CD4-positive, CD25-positive, alpha-beta regulatory T cell (primary cell): ENCODE measurements around the gene VSNL1. TPM values are rescaled to one million over a fixed set of nuclear protein-coding genes. Genes with fewer than 3 reads are reported as not detected.
A peak's percentile ranks its signal among the peaks of the same experiment; 100 is the strongest.

Source experiments
- ATAC-seq, 2 donors: fragments of 150-1000 bp; cut with Tn5 transposase; one replicate each; pipeline ENCODE4 v1.10.0; 2021; ENCODE audit warnings: low read depth in 2 of 2, moderate number of reproducible peaks in 2 of 2, moderate library complexity in 1 of 2
- DNase-seq, 3 donors: peaks; one replicate each; pipeline versions ENCODE4 v3.0.0 to v3.0.0-alpha.2; 2012 to 2022; ENCODE audit warnings: mixed read lengths in 1 of 3
- H3K27ac ChIP-seq: one replicate; pipeline ENCODE4 v1.7.0; 2013; ENCODE audit warnings: mild to moderate bottlenecking, low read length; ENCODE audit not compliant: insufficient read depth, poor library complexity, severe bottlenecking
- H3K27me3 ChIP-seq: one replicate; pipeline ENCODE4 v1.7.0; 2013; ENCODE audit warnings: low read length; ENCODE audit not compliant: control insufficient read depth, insufficient read depth
- H3K36me3 ChIP-seq: one replicate; pipeline ENCODE4 v1.7.0; 2013; ENCODE audit warnings: mild to moderate bottlenecking, low read length, moderate library complexity; ENCODE audit not compliant: control insufficient read depth, insufficient read depth
- H3K4me1 ChIP-seq: 2 replicates; pipeline ENCODE4 v1.7.0; 2013; ENCODE audit warnings: mild to moderate bottlenecking, low read length; ENCODE audit not compliant: insufficient read depth, control insufficient read depth, poor library complexity, severe bottlenecking
- H3K4me3 ChIP-seq: one replicate; pipeline ENCODE4 v1.7.0; 2013; ENCODE audit warnings: low read depth, mild to moderate bottlenecking, low read length, moderate library complexity
- H3K9me3 ChIP-seq, 2 experiments: 1 replicate in 1 of 2; 2 replicates in 1 of 2; pipeline ENCODE4 v1.7.0; 2013; ENCODE audit warnings: low read length in 2 of 2, mild to moderate bottlenecking in 1 of 2, moderate library complexity in 1 of 2; ENCODE audit not compliant: control insufficient read depth in 2 of 2
- H3K27ac Mint-ChIP-seq, 3 donors: one replicate each; pipeline ENCODE4 v1.8.0; 2020 to 2022; ENCODE audit warnings: mild to moderate bottlenecking in 3 of 3, mixed read lengths in 3 of 3, moderate library complexity in 2 of 3
- H3K27me3 Mint-ChIP-seq: one replicate; pipeline ENCODE4 v1.8.0; 2022; ENCODE audit warnings: mild to moderate bottlenecking, mixed read lengths
- H3K36me3 Mint-ChIP-seq: one replicate; pipeline ENCODE4 v1.8.0; 2020; ENCODE audit warnings: mixed read lengths
- H3K4me1 Mint-ChIP-seq, 4 donors: one replicate each; pipeline ENCODE4 v1.8.0; 2020 to 2022; ENCODE audit warnings: mixed read lengths in 4 of 4, mild to moderate bottlenecking in 1 of 4
- H3K4me3 Mint-ChIP-seq, 4 donors: one replicate each; pipeline ENCODE4 v1.8.0; 2020 to 2022; ENCODE audit warnings: mild to moderate bottlenecking in 4 of 4, mixed read lengths in 4 of 4, moderate library complexity in 3 of 4
- H3K9me3 Mint-ChIP-seq, 7 donors: one replicate each; pipeline ENCODE4 v1.8.0; 2020 to 2022; ENCODE audit warnings: mixed read lengths in 7 of 7, mild to moderate bottlenecking in 3 of 7, moderate library complexity in 2 of 7
- polyA plus RNA-seq, 4 donors: library from polyadenylated mRNA; unstranded; fragments of 300-500 nt; fragmentation: Illumina TruSeq; gene quantifications; one replicate each; pipeline ENCODE4 v1.2.3, GENCODE V29; 2021
- total RNA-seq: library from RNA; stranded (reverse); gene quantifications from one replicate; pipeline ENCODE4 v1.2.3, GENCODE V29; 2022

Gene VSNL1
- total and polyA plus RNA-seq, 5 donors from 2014 or later, result not detected

DNA sequence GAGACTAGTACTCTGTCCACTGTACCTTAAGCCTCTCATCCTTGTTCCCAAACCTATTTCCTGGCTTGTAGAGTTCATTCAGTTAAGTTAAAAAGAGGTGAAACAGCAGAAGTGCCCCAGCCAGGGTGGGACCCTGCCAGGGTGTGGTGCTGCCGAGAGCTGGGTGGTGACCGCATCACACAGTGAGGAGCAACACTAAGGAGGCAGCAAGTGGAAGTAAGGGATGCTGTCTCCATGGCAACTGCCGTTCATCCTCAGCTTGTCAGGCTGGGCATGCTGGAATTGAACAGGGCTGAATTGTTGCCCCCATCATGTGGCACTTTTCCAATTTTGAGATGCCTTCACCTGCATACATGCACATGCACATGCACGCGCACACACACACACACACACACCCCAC, 77.0 kb downstream of the VSNL1 start:
- Histone ChIP-seq H3K27me3 (no peaks in the 10 kb centered on the region), H3K9me3 (no peaks in the 10 kb centered on the region), H3K4me3 (no peak overlapping the region), H3K4me1 (no peaks in the 10 kb centered on the region), H3K36me3 (no peaks in the 10 kb centered on the region), H3K27ac (no peak overlapping the region)
- Mint-ChIP-seq H3K27me3 (no peaks in the 10 kb centered on the region), H3K4me1 (no peaks in the 10 kb centered on the region), H3K9me3 (peaks cover 0 to 2% (median 0%) of the 10 kb centered on the region in 7 donors), H3K36me3 (no peaks in the 10 kb centered on the region), H3K4me3 (no peak overlapping the region), H3K27ac (no peak overlapping the region)
- DNase-seq, result no peak
- no peak for ATAC-seq

DNA sequence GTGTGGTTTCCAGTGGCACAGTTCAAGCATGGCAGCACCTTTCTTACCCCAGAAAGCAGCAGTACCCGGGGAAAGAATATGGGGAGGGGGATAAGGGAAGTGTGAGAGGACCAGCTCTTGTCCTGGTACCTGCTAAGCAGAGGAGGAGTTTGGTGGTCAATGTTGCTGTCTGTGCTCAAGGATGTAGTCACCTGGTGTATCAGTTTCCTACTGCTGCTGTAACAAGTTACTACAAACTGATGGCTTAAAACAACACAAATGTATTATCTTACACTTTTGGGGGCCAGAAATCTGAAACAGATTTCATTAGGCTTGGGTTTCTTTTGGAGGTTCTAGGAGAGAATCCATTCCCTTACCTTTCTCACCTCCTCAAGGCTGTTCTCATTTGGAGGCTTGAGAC, 77.5 kb downstream of the VSNL1 start:
- Histone ChIP-seq H3K27ac (no peak overlapping the region), H3K27me3 (no peaks in the 10 kb centered on the region), H3K4me1 (no peaks in the 10 kb centered on the region), H3K9me3 (no peaks in the 10 kb centered on the region), H3K4me3 (no peak overlapping the region), H3K36me3 (no peaks in the 10 kb centered on the region)
- ATAC-seq, result no peak
- Mint-ChIP-seq H3K27me3 (no peaks in the 10 kb centered on the region), H3K36me3 (no peaks in the 10 kb centered on the region), H3K4me3 (no peak overlapping the region), H3K9me3 (peaks cover 0 to 3% (median 0%) of the 10 kb centered on the region in 7 donors), H3K4me1 (no peaks in the 10 kb centered on the region), H3K27ac (no peak overlapping the region)
- no peak for DNase-seq

DNA sequence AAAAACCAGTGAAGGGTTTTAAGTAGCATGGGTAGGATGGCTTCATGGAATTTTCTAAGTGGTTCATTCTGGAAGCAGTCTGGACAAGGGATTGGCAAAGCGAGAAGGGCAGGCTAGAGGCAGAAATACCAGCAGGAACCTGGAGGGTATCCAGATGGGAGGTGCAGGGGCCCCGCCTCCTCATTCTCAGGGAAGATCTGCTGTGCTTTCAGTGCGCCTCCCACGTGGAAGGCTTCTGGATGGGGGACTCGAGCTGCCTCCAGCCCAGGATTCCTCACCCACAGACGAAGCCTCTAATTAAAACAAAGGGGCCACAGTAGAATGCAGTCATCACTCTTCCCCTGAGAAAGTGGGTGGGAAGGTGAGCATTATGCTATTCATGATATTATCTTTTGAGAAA, 79.8 kb downstream of the VSNL1 start:
- Mint-ChIP-seq H3K9me3 (peaks cover 0 to 3% (median 0%) of the 10 kb centered on the region in 7 donors), H3K4me1 (no peaks in the 10 kb centered on the region), H3K27me3 (no peaks in the 10 kb centered on the region), H3K4me3 (no peak overlapping the region), H3K27ac (no peak overlapping the region), H3K36me3 (no peaks in the 10 kb centered on the region)
- Histone ChIP-seq H3K4me1 (no peaks in the 10 kb centered on the region), H3K36me3 (no peaks in the 10 kb centered on the region), H3K9me3 (no peaks in the 10 kb centered on the region), H3K4me3 (no peak overlapping the region), H3K27me3 (no peaks in the 10 kb centered on the region), H3K27ac (no peak overlapping the region)
- no peak for ATAC-seq
- no peak for DNase-seq

DNA sequence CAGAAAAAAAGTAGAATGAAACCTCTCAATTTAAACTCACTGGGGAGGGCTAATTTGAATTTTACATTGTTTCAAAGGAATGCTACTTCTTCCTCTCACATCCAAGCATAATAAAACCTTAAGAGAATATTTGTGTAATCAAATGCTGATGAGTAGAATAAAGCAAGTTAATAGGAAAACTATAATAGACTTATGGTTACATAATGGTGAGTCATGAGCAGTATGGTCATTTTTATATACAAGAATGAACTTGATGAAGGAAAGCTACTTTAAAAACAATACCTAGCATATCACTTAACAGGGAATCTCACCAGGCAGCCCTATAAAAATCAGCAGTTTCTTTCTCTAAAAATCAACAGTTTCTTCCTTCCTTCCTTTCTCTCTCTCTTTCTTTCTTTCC, 80.3 kb downstream of the VSNL1 start:
- Mint-ChIP-seq H3K9me3 (peaks cover 0 to 3% (median 0%) of the 10 kb centered on the region in 7 donors), H3K36me3 (no peaks in the 10 kb centered on the region), H3K27me3 (no peaks in the 10 kb centered on the region), H3K4me3 (no peak overlapping the region), H3K27ac (peak overlapping the region in 1 of 3 donors; percentile 60), H3K4me1 (no peaks in the 10 kb centered on the region)
- no peaks in the 10 kb centered on the region for H3K36me3 ChIP-seq
- no peak overlapping the region for H3K27ac ChIP-seq
- H3K4me1 ChIP-seq, result no peaks in the 10 kb centered on the region
- H3K9me3 ChIP-seq, result no peaks in the 10 kb centered on the region
- no peak overlapping the region for H3K4me3 ChIP-seq
- no peaks in the 10 kb centered on the region for H3K27me3 ChIP-seq
- ATAC-seq (no peak), DNase-seq (no peak)

DNA sequence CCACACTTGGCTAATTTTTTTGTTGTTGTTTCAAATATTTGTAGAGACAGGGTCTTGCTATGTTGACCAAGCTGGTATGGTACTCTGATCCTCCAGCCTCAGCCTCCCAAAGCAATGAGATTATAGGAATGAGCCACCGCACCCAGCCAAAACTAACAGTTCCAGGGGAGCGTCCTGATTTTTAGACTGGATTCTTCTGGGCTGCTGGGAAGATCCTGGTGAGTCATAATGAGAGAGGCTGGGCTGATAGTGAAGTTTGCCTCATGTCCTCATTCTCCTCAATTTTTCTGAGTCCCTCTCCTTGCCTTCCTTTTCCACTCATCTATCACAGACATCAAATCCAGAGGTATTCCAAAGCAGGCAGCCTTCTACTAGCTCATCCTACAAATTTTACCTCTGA, 81.3 kb downstream of the VSNL1 start:
- no peaks in the 10 kb centered on the region for H3K36me3 ChIP-seq
- Mint-ChIP-seq H3K4me1 (no peaks in the 10 kb centered on the region), H3K36me3 (no peaks in the 10 kb centered on the region), H3K27me3 (no peaks in the 10 kb centered on the region), H3K9me3 (peaks cover 0 to 3% (median 0%) of the 10 kb centered on the region in 7 donors), H3K27ac (no peak overlapping the region), H3K4me3 (no peak overlapping the region)
- no peak overlapping the region for H3K27ac ChIP-seq
- DNase-seq (no peak), ATAC-seq (no peak)
- H3K27me3 ChIP-seq, result no peaks in the 10 kb centered on the region
- H3K4me1 ChIP-seq, result no peaks in the 10 kb centered on the region
- no peaks in the 10 kb centered on the region for H3K9me3 ChIP-seq
- no peak overlapping the region for H3K4me3 ChIP-seq

DNA sequence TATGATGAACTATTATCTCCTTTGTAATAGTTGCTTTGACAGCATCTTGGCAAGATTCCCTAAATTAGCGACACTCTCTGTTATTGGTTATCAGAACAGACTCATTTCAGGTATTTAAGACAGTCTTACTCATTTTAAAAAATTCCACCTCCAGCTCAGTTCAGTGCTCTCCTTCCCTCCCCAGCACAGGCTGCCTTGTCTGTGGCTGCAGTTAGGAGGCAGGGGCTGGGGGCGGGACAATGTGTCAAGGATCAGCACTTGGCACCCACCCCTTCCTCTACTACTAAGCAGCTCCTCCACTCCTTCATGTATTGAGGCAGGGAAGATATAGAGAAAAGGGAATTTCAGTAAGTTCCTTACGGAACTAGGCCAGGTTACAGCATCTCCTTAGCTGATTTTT, 85.0 kb downstream of the VSNL1 start:
- Mint-ChIP-seq H3K4me1 (peaks cover 0 to 5% (median 0%) of the 10 kb centered on the region in 4 donors), H3K36me3 (no peaks in the 10 kb centered on the region)

DNA sequence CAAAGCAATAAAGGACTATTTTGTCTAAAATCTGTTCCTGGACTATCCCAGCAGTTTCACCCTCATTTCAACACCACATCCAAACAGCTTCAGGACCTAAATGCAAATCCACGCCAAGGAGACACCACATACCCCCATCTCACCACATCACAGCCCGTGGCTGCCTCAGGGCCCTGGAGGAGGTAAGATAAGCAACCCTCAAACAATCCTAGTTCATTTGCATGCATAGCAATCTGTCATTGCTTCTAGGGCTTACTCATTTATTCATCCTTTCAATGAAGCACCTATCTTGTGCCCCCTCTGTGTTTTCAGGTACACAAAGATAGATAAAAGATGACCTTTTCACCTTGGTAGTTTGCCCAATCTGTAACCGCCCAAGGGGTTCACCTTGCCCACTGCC, 86.5 kb downstream of the VSNL1 start:
- H3K9me3 Mint-ChIP-seq, result peaks cover 0 to 3% (median 0%) of the 10 kb centered on the region in 7 donors
- Histone ChIP-seq H3K27ac (no peak overlapping the region), H3K4me1 (no peaks in the 10 kb centered on the region), H3K36me3 (no peaks in the 10 kb centered on the region), H3K4me3 (no peak overlapping the region), H3K9me3 (no peaks in the 10 kb centered on the region), H3K27me3 (no peaks in the 10 kb centered on the region)
- H3K4me1 Mint-ChIP-seq, result peaks cover 0 to 5% (median 0%) of the 10 kb centered on the region in 4 donors
- H3K4me3 Mint-ChIP-seq, result no peak overlapping the region
- peaks cover 5% of the 10 kb centered on the region for H3K27me3 Mint-ChIP-seq
- DNase-seq, result no peak
- H3K27ac Mint-ChIP-seq, result no peak overlapping the region
- ATAC-seq, result no peak
- H3K36me3 Mint-ChIP-seq, result no peaks in the 10 kb centered on the region

More for the DNA sequence above, 85.0 kb downstream of the VSNL1 start:
- Mint-ChIP-seq H3K27ac (no peak overlapping the region), H3K9me3 (peaks cover 0 to 3% (median 0%) of the 10 kb centered on the region in 7 donors), H3K27me3 (peaks cover 5% of the 10 kb centered on the region), H3K4me3 (no peak overlapping the region)
- no peak overlapping the region for H3K4me3 ChIP-seq
- no peaks in the 10 kb centered on the region for H3K36me3 ChIP-seq
- no peaks in the 10 kb centered on the region for H3K9me3 ChIP-seq
- no peak overlapping the region for H3K27ac ChIP-seq
- ATAC-seq (no peak), DNase-seq (no peak)
- H3K4me1 ChIP-seq, result no peaks in the 10 kb centered on the region
- no peaks in the 10 kb centered on the region for H3K27me3 ChIP-seq

DNA sequence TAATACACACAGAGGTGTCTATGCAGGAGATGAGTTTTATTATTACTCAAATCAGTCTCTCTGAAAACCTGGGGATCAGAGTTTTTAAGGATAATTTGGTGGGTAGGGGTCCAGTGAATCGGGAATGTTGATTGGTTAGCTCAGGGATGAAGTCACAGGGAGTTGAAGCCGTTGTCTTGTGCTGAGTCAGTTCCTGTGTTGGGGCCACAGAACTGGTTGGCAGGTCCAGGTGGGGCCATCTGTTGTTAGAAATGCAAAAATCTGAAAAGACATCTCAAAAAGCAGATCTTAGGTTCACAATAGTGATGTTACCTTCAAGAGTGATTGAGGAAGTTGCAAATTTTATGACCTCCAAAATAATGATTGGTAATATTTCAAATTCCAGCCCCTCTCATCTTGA, 86.9 kb downstream of the VSNL1 start:
- H3K27ac ChIP-seq, result no peak overlapping the region
- H3K27me3 ChIP-seq, result no peaks in the 10 kb centered on the region
- Mint-ChIP-seq H3K4me1 (peaks cover 0 to 5% (median 0%) of the 10 kb centered on the region in 4 donors), H3K4me3 (no peak overlapping the region), H3K9me3 (peaks cover 0 to 3% (median 0%) of the 10 kb centered on the region in 7 donors), H3K36me3 (no peaks in the 10 kb centered on the region), H3K27ac (peak overlapping the region in 1 of 3 donors; percentile 40), H3K27me3 (peaks cover 5% of the 10 kb centered on the region)
- H3K9me3 ChIP-seq, result no peaks in the 10 kb centered on the region
- DNase-seq (no peak), ATAC-seq (no peak)
- no peak overlapping the region for H3K4me3 ChIP-seq
- H3K36me3 ChIP-seq, result no peaks in the 10 kb centered on the region
- no peaks in the 10 kb centered on the region for H3K4me1 ChIP-seq
